GM19240 (cell line): Measurements from ENCODE around the gene RAB8B.

Source experiments
- DNase-seq: peaks from one replicate; pipeline ENCODE4 v3.0.0; 2011; ENCODE audit warnings: low spot score; ENCODE audit not compliant: insufficient read length

RAB8B gene

GRCh38 chr15:63188926-63189871 lies at the start of gene RAB8B:
Gene RAB8B, plus strand, starts transcription at chr15:63189606. Its CDS starts 19 bp downstream, at chr15:63189625.
- peak; percentile 47 for DNase-seq

- no peak for DNase-seq
Observed at GRCh38 chr15:63140936-63141335, 48.5 kb upstream of the RAB8B start.

GRCh38 chr15:63145426-63145825 lies 44.0 kb upstream of the RAB8B start:
- no peak for DNase-seq

- DNase-seq = no peak
Observed at GRCh38 chr15:63146684-63147083, 42.7 kb upstream of the RAB8B start.

GRCh38 chr15:63151665-63152064 lies 37.7 kb upstream of the RAB8B start:
- DNase-seq = no peak

- no peak for DNase-seq
Observed at GRCh38 chr15:63155486-63155885, 33.9 kb upstream of the RAB8B start.

GRCh38 chr15:63156086-63156710 lies 33.2 kb upstream of the RAB8B start:
- no peak for DNase-seq

- DNase-seq = no peak
Observed at GRCh38 chr15:63156755-63157117, 32.7 kb upstream of the RAB8B start.

- peak; percentile 85 for DNase-seq
Observed at GRCh38 chr15:63157118-63157843, 32.1 kb upstream of the RAB8B start, which contains the start of gene RPS27L. Gene RPS27L, minus strand, starts transcription at chr15:63157477. Its CDS starts 72 bp downstream, at chr15:63157405.

GRCh38 chr15:63157891-63158431 lies 31.4 kb upstream of the RAB8B start:
- DNase-seq = peak; percentile 16

- no peak for DNase-seq
Observed at GRCh38 chr15:63160638-63161037, 28.8 kb upstream of the RAB8B start.

- DNase-seq = no peak
Observed at GRCh38 chr15:63163217-63163616, 26.2 kb upstream of the RAB8B start.

GRCh38 chr15:63165166-63165859 lies 24.1 kb upstream of the RAB8B start:
- DNase-seq = no peak

GRCh38 chr15:63166219-63166618 lies 23.2 kb upstream of the RAB8B start:
- DNase-seq = no peak

GRCh38 chr15:63169788-63170187 lies 19.6 kb upstream of the RAB8B start:
- no peak for DNase-seq

- no peak for DNase-seq
Observed at GRCh38 chr15:63172376-63172775, 17.0 kb upstream of the RAB8B start.

GRCh38 chr15:63172851-63173451 lies 16.5 kb upstream of the RAB8B start:
- no peak for DNase-seq

GRCh38 chr15:63176302-63176701 lies 13.1 kb upstream of the RAB8B start:
- no peak for DNase-seq

GRCh38 chr15:63178034-63178433 lies 11.4 kb upstream of the RAB8B start:
- no peak for DNase-seq

- no peak for DNase-seq
Observed at GRCh38 chr15:63180746-63181145, 8.7 kb upstream of the RAB8B start.

- no peak for DNase-seq
Observed at GRCh38 chr15:63181648-63182047, 7.8 kb upstream of the RAB8B start.
